ENCODE measurements around the gene SPI1.

Gene SPI1

GRCh38 chr11:47357985-47358730 lies 20.2 kb downstream of the SPI1 start:
- DNase-seq (ENCODE audit: low spot score), result no peak

- DNase-seq (ENCODE audit: low spot score), result no peak
Measured at GRCh38 chr11:47356998-47357329, 21.4 kb downstream of the SPI1 start.

DNA sequence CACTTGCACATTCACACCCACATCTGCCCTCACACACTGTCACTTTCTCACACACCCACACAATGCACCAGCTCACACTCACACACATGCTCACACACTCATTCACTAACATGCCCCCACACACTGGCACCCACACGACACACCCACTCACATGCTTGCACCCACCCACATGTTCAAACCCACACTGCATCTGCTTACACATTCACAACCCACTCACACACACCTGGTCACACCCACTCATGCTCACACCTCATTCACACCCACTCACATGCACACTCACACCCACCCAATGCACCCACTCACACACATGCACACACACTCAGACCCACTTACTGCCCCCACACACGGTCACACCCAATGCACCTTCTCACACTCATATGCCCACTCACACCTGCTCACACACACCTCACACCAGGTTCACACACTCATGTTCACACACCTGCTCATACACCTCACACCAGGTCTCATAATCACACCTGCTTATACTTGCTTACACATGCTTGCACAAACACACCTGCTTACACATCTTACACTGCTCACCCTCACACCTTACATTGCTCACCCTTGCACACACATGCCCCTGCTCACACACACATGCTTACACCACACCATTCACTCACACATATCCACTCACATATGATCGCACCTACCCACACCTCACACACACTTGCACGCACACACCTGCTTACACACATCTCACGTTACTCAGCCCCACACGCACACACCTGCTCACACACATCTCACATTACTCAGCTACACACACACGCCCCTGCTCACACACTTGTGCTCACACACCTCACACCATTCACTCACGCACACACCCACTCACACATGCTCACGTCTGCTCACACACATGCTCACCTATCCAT lies 22.0 kb downstream of the SPI1 start:
- no peak for DNase-seq (ENCODE audit: low spot score)

DNA sequence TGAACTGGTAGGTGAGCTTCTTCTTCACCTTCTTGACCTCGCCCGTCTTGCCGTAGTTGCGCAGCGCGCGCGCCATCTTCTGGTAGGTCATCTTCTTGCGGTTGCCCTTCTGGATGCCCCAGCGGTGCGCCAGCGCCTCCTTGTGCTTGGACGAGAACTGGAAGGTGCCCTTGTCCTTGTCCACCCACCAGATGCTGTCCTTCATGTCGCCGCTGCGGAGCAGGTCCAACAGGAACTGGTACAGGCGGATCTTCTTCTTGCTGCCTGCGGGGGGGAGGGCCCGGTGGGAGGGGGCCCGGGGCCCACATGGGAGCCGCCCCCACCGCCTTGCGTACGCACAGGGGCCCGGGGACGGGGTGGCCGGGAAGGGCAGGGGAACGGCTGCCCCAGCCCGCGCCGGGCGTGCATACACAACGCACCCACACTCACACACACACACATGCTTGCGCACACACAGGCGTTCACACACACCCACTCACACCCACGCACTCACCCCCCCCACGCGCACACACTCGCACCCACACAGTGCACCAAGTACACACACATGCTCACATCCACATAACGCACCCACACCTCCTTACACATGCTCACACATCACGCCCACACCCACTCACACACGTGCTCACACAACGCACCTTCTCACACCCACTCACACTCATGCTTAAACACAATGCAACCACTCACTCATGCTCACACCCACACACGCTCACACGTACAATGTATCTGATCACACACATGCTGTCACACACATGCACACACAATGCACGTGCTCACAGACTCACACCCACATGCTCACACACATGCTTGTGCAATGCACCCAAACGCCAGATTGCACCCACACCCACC lies 22.8 kb downstream of the SPI1 start:
- DNase-seq (ENCODE audit: low spot score), result peak; percentile 92

DNA sequence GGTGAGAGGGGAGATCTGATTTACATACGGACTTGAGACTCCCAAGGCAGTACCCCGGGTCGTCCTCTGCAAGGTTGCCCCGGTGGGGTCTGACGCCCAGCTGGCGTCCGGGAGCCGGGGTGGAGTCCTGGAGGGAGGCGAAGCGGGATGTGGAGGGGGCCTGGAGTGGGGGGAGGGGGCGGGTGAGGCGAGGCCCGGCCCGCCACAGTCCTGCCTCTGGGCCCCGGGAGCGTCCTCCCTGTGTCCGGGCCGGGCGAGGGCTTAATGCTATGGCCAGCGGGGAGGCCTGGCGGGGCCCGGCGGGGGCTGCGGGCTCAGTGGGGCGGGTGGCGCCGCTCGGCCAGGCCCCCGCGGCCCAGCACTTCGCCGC lies 23.4 kb downstream of the SPI1 start:
- DNase-seq (ENCODE audit: low spot score), result no peak

- DNase-seq (ENCODE audit: low spot score), result no peak
Measured at GRCh38 chr11:47353978-47354774, 24.2 kb downstream of the SPI1 start.

- no peak for DNase-seq (ENCODE audit: low spot score)
Measured at GRCh38 chr11:47352556-47352955, 25.8 kb downstream of the SPI1 start, which contains the start of gene MYBPC3. MYBPC3 (minus strand) TSS chr11:47352702; CDS start chr11:47352647, 55 bp downstream.

GRCh38 chr11:47351156-47352126 lies 26.9 kb downstream of the SPI1 start:
- DNase-seq (ENCODE audit: low spot score), result no peak

GRCh38 chr11:47350315-47350714 lies 28.0 kb downstream of the SPI1 start:
- DNase-seq (ENCODE audit: low spot score), result no peak

GRCh38 chr11:47349521-47350095 lies 28.7 kb downstream of the SPI1 start:
- DNase-seq (ENCODE audit: low spot score), result no peak

DNA sequence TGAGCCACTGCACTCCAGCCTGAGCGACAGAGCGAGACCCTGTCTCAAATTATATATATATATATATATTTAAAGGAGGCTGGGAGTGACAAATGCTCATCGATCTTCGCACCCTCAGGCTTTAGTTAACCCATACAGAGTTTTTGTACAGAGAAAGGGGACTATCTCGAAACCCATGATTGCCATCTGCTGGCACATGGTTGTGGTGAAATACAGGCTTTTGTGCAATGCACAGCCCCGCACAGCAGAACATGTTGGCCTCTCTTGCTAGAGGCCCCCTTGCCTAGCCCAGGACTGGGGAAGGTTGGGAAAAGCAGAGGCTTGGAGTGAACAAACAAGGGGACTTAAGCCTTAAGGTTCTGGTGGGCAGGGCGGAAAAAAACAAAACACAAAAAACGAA lies 29.5 kb downstream of the SPI1 start:
- DNase-seq (ENCODE audit: low spot score), result peak; percentile 61

DNA sequence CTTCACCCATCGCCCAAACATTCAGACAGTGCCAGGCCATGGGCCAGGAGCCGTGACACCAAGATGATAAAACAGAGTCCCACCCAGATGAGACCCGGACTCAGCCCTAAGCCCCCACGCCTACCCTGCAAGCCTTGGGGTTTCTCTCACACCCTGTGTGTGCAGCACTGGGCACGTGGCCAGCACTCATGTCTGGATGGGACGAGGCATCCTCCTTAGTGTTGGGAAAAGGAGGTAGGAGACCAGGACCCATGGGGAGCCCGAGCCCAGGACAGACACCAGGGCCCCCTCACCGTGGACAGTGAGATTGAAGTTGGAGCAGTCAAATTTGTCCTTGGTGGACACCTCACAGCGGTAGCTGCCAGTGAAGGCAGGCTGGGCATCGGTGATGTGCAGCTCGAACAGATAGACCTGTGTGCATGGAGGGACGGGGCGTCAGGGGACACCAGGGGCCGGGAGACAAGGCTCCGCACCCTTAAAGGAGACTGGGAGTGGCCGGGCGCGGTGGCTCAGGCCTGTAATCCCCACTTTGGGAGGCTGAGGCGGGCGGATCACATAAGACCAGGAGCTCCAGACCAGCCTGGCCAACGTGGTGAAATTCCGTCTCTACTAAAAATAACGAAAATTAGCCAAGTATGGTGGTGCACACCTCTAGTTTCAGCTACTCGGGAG lies 30.1 kb downstream of the SPI1 start:
- no peak for DNase-seq (ENCODE audit: low spot score)

GRCh38 chr11:47347137-47347536 lies 31.2 kb downstream of the SPI1 start:
- no peak for DNase-seq (ENCODE audit: low spot score)

- DNase-seq (ENCODE audit: low spot score), result no peak
Measured at GRCh38 chr11:47345890-47346563, 32.3 kb downstream of the SPI1 start.

DNA sequence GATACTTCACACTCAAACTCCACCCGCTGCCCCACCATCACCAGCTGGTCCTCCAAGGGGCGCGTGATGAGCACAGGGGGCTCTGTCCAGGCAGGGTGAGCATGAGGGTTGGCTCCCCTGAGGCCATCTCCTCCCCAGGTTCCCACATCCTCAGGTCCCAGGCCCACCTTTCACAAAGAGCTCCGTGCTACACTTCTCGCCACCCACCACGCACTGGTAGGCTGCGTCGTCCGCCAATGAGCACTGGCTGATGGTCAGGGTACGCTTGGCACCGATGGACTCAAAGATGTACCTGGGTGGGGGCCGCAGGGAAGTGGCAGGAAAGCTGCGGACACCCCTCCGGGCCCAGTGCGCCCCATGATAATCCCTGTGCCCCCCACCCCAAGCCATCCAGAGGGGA lies 35.5 kb downstream of the SPI1 start:
- no peak for DNase-seq (ENCODE audit: low spot score)

GRCh38 chr11:47342036-47342803 lies 36.1 kb downstream of the SPI1 start:
- no peak for DNase-seq (ENCODE audit: low spot score)

DNA sequence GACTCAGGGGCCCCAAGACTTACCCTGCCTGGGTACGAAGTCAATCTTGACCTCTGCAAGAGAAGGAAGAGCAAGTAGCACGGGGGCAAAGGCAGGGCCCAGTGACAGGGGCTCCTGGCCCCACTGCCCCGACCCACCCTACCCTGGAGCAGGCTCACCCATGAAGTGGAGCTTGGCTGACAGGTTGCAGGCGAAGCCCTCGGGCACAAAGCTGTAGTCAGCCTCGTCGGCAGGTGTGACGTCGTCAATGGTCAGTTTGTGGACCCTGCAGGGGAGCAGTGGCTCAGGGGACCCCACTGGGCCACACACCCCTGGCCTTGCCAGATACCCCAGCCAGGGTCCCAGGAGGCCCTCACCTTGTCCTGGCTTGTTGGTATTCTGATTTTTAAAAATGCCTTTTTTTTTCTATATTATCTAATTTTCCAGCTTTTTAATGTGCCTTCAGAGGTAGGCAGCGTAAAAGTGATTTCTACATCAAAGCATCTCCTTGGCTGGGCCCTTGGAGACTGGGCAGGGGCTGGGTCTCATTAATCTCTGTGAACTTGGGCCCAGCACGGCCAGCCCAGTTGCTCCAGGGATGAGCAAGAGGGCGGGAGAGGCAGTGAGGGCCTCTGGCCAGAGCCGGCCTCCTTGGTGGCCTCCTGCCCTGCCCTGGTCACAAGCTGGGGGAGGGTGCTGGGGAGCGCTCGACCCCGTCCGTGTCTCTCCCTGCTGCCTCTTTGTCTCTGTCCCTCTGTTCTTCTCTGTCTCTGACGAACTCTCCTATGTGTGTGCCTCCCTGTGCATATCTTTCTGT lies 37.2 kb downstream of the SPI1 start:
- no peak for DNase-seq (ENCODE audit: low spot score)
